SK-N-SH treated with all-trans-retinoic acid at 6 μM for 48 hours (cell line): ENCODE measurements around the gene SMARCA2.

Experiments
- CSDC2 ChIP-seq: fragments of 250-450 bp; sonication (Bioruptor Pico); IDR thresholded peaks from 2 replicates; pipeline ENCODE4 v1.5.0; 2020; ENCODE audit warnings: mild to moderate bottlenecking, moderate library complexity
- ISL1 ChIP-seq: fragments of 250-450 bp; sonication (Bioruptor Pico); IDR thresholded peaks from 2 replicates; pipeline ENCODE4 v2.1.2; 2022; ENCODE audit warnings: mild to moderate bottlenecking, moderate library complexity
- PPARA ChIP-seq: fragments of 250-450 bp; sonication (Bioruptor Pico); IDR thresholded peaks from 2 replicates; pipeline ENCODE4 v1.5.0; 2020; ENCODE audit warnings: mild to moderate bottlenecking, borderline replicate concordance
- RARB ChIP-seq: fragments of 250-450 bp; sonication (Bioruptor Pico); IDR thresholded peaks from 2 replicates; pipeline ENCODE4 v1.8.0; 2021; ENCODE audit warnings: mild to moderate bottlenecking, moderate library complexity
- TCF4 ChIP-seq: fragments of 250-450 bp; sonication (Bioruptor Pico); IDR thresholded peaks from 2 replicates; pipeline ENCODE4 v1.8.0; 2021; ENCODE audit warnings: mild to moderate bottlenecking, moderate library complexity, borderline replicate concordance
- ZFP3 ChIP-seq: fragments of 250-450 bp; sonication (Bioruptor Pico); IDR thresholded peaks from 2 replicates; pipeline ENCODE4 v1.5.0; 2020; ENCODE audit warnings: mild to moderate bottlenecking, moderate library complexity
- ZFP30 ChIP-seq: fragments of 450-650 bp; formaldehyde crosslinking; IDR thresholded peaks from 2 replicates; pipeline ENCODE4 v1.5.0; 2022; ENCODE audit warnings: mild to moderate bottlenecking, moderate library complexity
- ZNF70 ChIP-seq: fragments of 450-650 bp; formaldehyde crosslinking; IDR thresholded peaks from 2 replicates; pipeline ENCODE4 v1.5.0; 2020; ENCODE audit warnings: mild to moderate bottlenecking, moderate library complexity
- ZNF8 ChIP-seq: fragments of 450-650 bp; formaldehyde crosslinking; IDR thresholded peaks from 2 replicates; pipeline ENCODE4 v1.5.0; 2020; ENCODE audit warnings: mild to moderate bottlenecking, moderate library complexity
- TF ChIP-seq, protein P1 (sequence below): fragments of 250-450 bp; sonication (Bioruptor Pico); IDR thresholded peaks from 2 replicates; pipeline ENCODE4 v1.8.0; 2020; ENCODE audit warnings: mild to moderate bottlenecking, moderate library complexity, borderline replicate concordance

DNA sequence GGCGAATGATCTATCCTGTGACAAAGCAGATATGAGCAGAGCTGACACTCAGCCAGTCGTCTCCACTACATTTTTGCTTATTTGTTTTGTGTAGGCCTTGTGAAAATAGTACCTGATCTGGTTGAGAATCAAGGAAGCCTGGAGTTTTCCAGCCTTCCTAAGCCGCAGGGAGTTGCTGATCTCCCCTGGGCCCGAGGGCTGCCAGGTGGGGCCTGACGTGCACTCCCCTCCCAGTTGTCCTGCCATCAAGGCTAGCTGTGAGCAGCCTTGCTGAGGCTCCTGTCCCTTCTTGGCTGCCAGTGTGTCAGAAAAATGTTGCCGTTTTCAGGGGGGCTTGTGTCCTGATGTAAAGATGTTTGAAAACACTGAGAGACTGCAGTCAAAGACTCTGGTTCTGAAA is 102.4 kb downstream of the SMARCA2 start:
- no peak for TF ChIP-seq RARB
- no peak for TF ChIP-seq PPARA (CRISPR knock-in tag)
- no peak for TF ChIP-seq ZFP3 (CRISPR knock-in tag)
- TF ChIP-seq, protein P1, sequence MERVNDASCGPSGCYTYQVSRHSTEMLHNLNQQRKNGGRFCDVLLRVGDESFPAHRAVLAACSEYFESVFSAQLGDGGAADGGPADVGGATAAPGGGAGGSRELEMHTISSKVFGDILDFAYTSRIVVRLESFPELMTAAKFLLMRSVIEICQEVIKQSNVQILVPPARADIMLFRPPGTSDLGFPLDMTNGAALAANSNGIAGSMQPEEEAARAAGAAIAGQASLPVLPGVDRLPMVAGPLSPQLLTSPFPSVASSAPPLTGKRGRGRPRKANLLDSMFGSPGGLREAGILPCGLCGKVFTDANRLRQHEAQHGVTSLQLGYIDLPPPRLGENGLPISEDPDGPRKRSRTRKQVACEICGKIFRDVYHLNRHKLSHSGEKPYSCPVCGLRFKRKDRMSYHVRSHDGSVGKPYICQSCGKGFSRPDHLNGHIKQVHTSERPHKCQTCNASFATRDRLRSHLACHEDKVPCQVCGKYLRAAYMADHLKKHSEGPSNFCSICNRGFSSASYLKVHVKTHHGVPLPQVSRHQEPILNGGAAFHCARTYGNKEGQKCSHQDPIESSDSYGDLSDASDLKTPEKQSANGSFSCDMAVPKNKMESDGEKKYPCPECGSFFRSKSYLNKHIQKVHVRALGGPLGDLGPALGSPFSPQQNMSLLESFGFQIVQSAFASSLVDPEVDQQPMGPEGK (CRISPR knock-in tag): no peak
- TF ChIP-seq CSDC2 (CRISPR knock-in tag): no peak
- TF ChIP-seq ZFP30: no peak
- TF ChIP-seq ZNF8 (CRISPR knock-in tag): no peak
- TF ChIP-seq TCF4 (CRISPR knock-in tag): no peak
- TF ChIP-seq ZNF70 (CRISPR knock-in tag): no peak
- no peak for TF ChIP-seq ISL1 (CRISPR knock-in tag)
